Panc1 (cell line): ENCODE data around the gene ITM2A. TPM values are rescaled to one million over a fixed set of nuclear protein-coding genes. Genes with fewer than 3 reads are reported as not detected.

Experiments used
- ATAC-seq: fragments of 200-7000 bp; cut with Tn5 transposase; 2 replicates; pipeline ENCODE4 v1.9.1; 2020; ENCODE audit warnings: mild to moderate bottlenecking, moderate library complexity
- BruUV-seq: library from RNA; stranded (reverse); fragments of 400-500 nt; replicated peaks from 2 replicates; lab custom pipeline; 2021; lab: Mats Ljungman, UMichigan
- CTCF ChIA-PET: fragments of 300-600 bp; sonication (Branson Sonifier 250); formaldehyde crosslinking; loops from one replicate; lab custom pipeline; 2022; ENCODE audit warnings: antibody characterized with exemption; lab: Charles Lee
- POLR2A ChIA-PET: fragments of 300-600 bp; sonication (Branson Sonifier 250); formaldehyde crosslinking; loops from one replicate; lab custom pipeline; 2022; ENCODE audit warnings: antibody characterized with exemption; lab: Charles Lee
- DNase-seq: peaks from one replicate; pipeline ENCODE4 v3.0.0-alpha.2; 2010; ENCODE audit warnings: low read depth, low spot score
- H3K27ac ChIP-seq: 2 replicates; pipeline ENCODE4 v1.5.1; 2011; ENCODE audit warnings: mild to moderate bottlenecking, low read length, inconsistent platforms
- H3K27me3 ChIP-seq: fragments of 200-500 bp; sonication (Bioruptor generic); 2 replicates; pipeline ENCODE4 v1.6.0; 2014; ENCODE audit warnings: low read length, inconsistent platforms; ENCODE audit not compliant: control insufficient read depth, insufficient read depth
- H3K36me3 ChIP-seq: fragments of 200-500 bp; sonication (Bioruptor generic); 2 replicates; pipeline ENCODE4 v1.5.1; 2014; ENCODE audit warnings: inconsistent platforms, mild to moderate bottlenecking, low read length, moderate library complexity; ENCODE audit not compliant: control insufficient read depth, insufficient read depth
- H3K4me1 ChIP-seq: 2 replicates; pipeline ENCODE4 v1.5.1; 2011; ENCODE audit warnings: inconsistent platforms, mild to moderate bottlenecking, low read length, moderate library complexity; ENCODE audit not compliant: control insufficient read depth, insufficient read depth
- H3K4me3 ChIP-seq, 2 experiments: 2 replicates each; pipeline ENCODE4 v1.5.1; 2011 to 2012; ENCODE audit warnings: low read depth in 2 of 2, low read length in 2 of 2, mild to moderate bottlenecking in 2 of 2, inconsistent platforms in 1 of 2, moderate library complexity in 1 of 2
- H3K9me3 ChIP-seq: fragments of 200-500 bp; sonication (Bioruptor generic); 2 replicates; pipeline ENCODE4 v1.5.1; 2014; ENCODE audit warnings: low read depth, mild to moderate bottlenecking, inconsistent platforms, low read length, moderate library complexity; ENCODE audit not compliant: control insufficient read depth, insufficient read depth
- POLR2AphosphoS5 ChIP-seq: IDR thresholded peaks from 2 replicates; pipeline ENCODE4 v1.6.1; 2012; ENCODE audit warnings: mild to moderate bottlenecking, low read depth, low read length, moderate library complexity
- SIN3A ChIP-seq: IDR thresholded peaks from 2 replicates; pipeline ENCODE4 v1.6.1; 2012; ENCODE audit warnings: low read depth, mild to moderate bottlenecking, low read length, moderate library complexity, borderline replicate concordance; ENCODE audit not compliant: insufficient read depth
- TCF7L2 ChIP-seq: IDR thresholded peaks from 2 replicates; pipeline ENCODE4 v1.6.1; 2011; ENCODE audit warnings: mild to moderate bottlenecking, low read depth, low read length, inconsistent platforms
- in situ Hi-C: cut with HindIII; loops from 2 replicates; pipeline ENCODE4 v1.10.0; 2016; ENCODE audit warnings: low sequenced_read_pairs, low pct_unique_long_range_greater_than_20kb
- intact Hi-C: fragments of 100-400 bp; cut with micrococcal nuclease; formaldehyde crosslinking; loops from one replicate; pipeline ENCODE4 v1.10.0; 2022; ENCODE audit not compliant: unreplicated experiment
- total RNA-seq: library from RNA; stranded (reverse); gene quantifications from one replicate; pipeline ENCODE4 v1.2.1, GENCODE V29; 2021; ENCODE audit not compliant: unreplicated experiment
- TF ChIP-seq, protein P1 (sequence below): fragments of 450-650 bp; IDR thresholded peaks from 2 replicates; pipeline ENCODE4 v1.5.1; 2017; ENCODE audit warnings: mild to moderate bottlenecking
- TF ChIP-seq, protein P2 (sequence below), 2 experiments: IDR thresholded peaks; 2 replicates each; pipeline ENCODE4 v1.6.1; 2011 to 2012; ENCODE audit warnings: low read depth in 2 of 2, control low read depth in 1 of 2, low read length in 1 of 2, mild to moderate bottlenecking in 1 of 2, moderate library complexity in 1 of 2; ENCODE audit not compliant: insufficient read depth in 1 of 2

ITM2A gene
- total RNA-seq, 1 experiment from 2014 or later, result 0.49 TPM

DNA sequence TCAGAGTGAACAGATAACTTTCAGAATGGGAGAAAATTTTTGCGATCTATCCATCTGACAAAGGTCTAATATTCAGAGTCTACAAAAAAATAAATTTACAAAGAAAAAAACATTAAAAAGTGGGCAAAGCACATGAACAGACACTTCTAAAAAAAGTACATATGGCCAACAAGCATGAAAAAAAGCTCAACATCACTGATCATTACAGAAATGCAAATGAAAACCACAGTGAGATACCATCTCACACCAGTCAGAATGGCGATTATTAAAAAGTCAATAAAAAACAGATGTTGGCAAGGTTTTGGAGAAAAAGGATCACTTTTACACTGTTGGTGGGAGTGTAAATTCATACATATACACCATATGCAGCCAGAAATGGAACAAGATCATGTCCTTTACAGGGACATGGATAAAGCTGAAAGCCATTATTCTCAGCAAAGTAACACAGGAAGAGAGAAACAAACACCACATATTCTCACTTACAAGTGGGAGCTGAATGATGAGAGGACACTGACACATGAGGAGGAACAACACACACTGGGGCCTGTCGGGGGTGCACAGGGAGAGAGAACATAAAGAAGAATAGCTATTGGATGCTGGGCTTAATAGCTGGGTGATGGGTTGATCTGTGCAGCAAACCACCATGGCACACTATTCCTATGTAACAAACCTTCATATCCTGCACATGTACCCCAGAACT, 41.6 kb upstream of the ITM2A start:
- ChIA-PET POLR2A (interaction anchor here (0.6 kb wide), 1 partner anchor 934 kb away, joined by 3 read pairs; no protein-coding TSS in a partner anchor), CTCF (no interaction called here)
- DNase-seq, result no peak
- H3K4me3 ChIP-seq, result no peak overlapping the region
- H3K9me3 ChIP-seq, result no peaks in the 10 kb centered on the region
- TF ChIP-seq, protein P1, sequence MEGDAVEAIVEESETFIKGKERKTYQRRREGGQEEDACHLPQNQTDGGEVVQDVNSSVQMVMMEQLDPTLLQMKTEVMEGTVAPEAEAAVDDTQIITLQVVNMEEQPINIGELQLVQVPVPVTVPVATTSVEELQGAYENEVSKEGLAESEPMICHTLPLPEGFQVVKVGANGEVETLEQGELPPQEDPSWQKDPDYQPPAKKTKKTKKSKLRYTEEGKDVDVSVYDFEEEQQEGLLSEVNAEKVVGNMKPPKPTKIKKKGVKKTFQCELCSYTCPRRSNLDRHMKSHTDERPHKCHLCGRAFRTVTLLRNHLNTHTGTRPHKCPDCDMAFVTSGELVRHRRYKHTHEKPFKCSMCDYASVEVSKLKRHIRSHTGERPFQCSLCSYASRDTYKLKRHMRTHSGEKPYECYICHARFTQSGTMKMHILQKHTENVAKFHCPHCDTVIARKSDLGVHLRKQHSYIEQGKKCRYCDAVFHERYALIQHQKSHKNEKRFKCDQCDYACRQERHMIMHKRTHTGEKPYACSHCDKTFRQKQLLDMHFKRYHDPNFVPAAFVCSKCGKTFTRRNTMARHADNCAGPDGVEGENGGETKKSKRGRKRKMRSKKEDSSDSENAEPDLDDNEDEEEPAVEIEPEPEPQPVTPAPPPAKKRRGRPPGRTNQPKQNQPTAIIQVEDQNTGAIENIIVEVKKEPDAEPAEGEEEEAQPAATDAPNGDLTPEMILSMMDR, result no peak
- TF ChIP-seq SIN3A, result no peak
- no peak for TF ChIP-seq TCF7L2
- TF ChIP-seq, protein P2, sequence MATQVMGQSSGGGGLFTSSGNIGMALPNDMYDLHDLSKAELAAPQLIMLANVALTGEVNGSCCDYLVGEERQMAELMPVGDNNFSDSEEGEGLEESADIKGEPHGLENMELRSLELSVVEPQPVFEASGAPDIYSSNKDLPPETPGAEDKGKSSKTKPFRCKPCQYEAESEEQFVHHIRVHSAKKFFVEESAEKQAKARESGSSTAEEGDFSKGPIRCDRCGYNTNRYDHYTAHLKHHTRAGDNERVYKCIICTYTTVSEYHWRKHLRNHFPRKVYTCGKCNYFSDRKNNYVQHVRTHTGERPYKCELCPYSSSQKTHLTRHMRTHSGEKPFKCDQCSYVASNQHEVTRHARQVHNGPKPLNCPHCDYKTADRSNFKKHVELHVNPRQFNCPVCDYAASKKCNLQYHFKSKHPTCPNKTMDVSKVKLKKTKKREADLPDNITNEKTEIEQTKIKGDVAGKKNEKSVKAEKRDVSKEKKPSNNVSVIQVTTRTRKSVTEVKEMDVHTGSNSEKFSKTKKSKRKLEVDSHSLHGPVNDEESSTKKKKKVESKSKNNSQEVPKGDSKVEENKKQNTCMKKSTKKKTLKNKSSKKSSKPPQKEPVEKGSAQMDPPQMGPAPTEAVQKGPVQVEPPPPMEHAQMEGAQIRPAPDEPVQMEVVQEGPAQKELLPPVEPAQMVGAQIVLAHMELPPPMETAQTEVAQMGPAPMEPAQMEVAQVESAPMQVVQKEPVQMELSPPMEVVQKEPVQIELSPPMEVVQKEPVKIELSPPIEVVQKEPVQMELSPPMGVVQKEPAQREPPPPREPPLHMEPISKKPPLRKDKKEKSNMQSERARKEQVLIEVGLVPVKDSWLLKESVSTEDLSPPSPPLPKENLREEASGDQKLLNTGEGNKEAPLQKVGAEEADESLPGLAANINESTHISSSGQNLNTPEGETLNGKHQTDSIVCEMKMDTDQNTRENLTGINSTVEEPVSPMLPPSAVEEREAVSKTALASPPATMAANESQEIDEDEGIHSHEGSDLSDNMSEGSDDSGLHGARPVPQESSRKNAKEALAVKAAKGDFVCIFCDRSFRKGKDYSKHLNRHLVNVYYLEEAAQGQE (IDR thresholded peaks at IDR 0.05; ENCODE audit: insufficient read depth in 1 of 2, low read depth in 2 of 2, low read length in 1 of 2), result no peak
- TF ChIP-seq POLR2AphosphoS5, result no peak
- no TSS peak for BruUV-seq
- H3K27ac ChIP-seq, result no peak overlapping the region
- H3K4me1 ChIP-seq, result no peaks in the 10 kb centered on the region
- no peaks in the 10 kb centered on the region for H3K27me3 ChIP-seq
- no peak for ATAC-seq
- H3K36me3 ChIP-seq, result no peaks in the 10 kb centered on the region
- intact Hi-C loops, result no loop called here
- in situ Hi-C loops, result no loop called here

DNA sequence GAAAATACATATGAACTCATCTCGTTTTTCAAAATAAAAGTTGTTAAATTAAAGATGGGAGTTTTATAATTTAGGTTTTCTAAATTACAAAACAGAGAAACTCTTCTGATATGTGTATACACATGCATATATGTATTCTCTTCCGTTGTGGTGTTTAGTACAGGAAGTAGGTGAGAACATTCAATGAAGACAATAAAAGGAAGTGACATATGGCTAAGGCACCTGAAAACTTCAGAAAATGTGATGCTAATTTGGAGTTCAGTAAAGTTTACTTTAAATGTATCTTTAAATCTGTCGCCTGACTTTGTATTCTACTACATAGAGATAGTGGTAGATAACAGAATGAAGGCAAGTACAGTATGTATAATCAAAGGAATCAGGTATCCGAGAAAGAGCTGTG, 33.5 kb upstream of the ITM2A start:
- Histone ChIP-seq H3K27ac (no peak overlapping the region), H3K27me3 (no peaks in the 10 kb centered on the region), H3K4me3 (no peak overlapping the region), H3K9me3 (no peaks in the 10 kb centered on the region), H3K36me3 (no peaks in the 10 kb centered on the region), H3K4me1 (no peaks in the 10 kb centered on the region)
- no TSS peak for BruUV-seq
- CTCF ChIA-PET, result no interaction called here
- ATAC-seq (no peak), DNase-seq (no peak)
- intact Hi-C loops, result no loop called here
- TF ChIP-seq, protein P2 (IDR thresholded peaks at IDR 0.05; ENCODE audit: insufficient read depth in 1 of 2, low read depth in 2 of 2, low read length in 1 of 2), result no peak
- no peak for TF ChIP-seq POLR2AphosphoS5
- TF ChIP-seq, protein P1, result no peak
- no peak for TF ChIP-seq SIN3A
- TF ChIP-seq TCF7L2, result no peak
- POLR2A ChIA-PET, result no interaction called here
- in situ Hi-C loops, result no loop called here
